Measurements from ENCODE around the gene RPTOR.

DNA sequence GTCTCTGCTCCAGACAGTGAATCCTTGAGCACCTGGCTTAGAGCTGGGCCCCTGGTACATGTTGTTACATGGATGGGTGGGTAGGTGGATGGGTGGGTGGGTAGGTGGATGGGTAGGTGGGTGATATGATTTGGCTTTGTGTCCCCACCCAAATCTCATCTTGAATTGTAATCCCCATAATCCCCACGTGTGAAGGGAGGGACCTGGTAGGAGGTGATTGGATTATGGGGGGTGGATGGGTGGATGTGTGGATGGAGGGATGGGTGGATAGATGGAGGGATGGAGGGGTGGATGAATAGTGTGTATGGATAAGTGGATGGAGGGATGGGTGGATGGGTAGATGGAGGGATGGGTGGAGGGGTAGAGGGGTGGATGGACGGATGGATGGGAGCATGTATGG, 41.6 kb upstream of the RPTOR start:
- TF ChIP-seq, protein P1, sequence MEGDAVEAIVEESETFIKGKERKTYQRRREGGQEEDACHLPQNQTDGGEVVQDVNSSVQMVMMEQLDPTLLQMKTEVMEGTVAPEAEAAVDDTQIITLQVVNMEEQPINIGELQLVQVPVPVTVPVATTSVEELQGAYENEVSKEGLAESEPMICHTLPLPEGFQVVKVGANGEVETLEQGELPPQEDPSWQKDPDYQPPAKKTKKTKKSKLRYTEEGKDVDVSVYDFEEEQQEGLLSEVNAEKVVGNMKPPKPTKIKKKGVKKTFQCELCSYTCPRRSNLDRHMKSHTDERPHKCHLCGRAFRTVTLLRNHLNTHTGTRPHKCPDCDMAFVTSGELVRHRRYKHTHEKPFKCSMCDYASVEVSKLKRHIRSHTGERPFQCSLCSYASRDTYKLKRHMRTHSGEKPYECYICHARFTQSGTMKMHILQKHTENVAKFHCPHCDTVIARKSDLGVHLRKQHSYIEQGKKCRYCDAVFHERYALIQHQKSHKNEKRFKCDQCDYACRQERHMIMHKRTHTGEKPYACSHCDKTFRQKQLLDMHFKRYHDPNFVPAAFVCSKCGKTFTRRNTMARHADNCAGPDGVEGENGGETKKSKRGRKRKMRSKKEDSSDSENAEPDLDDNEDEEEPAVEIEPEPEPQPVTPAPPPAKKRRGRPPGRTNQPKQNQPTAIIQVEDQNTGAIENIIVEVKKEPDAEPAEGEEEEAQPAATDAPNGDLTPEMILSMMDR (conservative IDR thresholded peaks at IDR 0.05; ENCODE audit: low read length) = no peak
- TF ChIP-seq EZH2phosphoT487 (IDR thresholded peaks at IDR 0.05; ENCODE audit: borderline replicate concordance, low read depth, low read length) = no peak

Data from OCI-LY7 (cell line).